GM21528 (cell line): Measurements from ENCODE around the gene FTL.

Source experiments
- ATAC-seq: cut with Tn5 transposase; IDR thresholded peaks from one replicate; pipeline ENCODE4 v1.9.1; 2021; ENCODE audit warnings: mild to moderate bottlenecking, moderate library complexity; ENCODE audit not compliant: unreplicated experiment, low FRiP score

FTL gene

DNA sequence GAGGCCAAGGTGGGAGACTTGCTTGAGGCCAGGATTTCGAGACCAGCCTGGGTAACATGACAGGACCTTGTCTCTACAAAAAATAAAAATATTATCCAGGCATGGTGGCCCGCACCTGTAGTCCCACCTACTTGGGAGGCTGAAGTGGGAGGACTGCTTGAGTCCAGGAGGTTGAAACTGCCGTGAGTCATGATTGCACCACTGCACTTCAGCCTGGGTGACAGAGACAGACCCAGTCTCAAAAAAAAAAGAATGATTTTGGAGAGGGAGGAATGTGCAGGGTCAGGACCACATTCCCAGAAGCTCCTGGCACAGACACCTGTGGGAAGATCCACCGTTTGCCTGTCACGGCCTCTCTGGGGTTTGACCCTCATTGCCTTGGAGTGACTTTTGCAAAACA, 19.7 kb upstream of the FTL start:
- no peak for ATAC-seq

DNA sequence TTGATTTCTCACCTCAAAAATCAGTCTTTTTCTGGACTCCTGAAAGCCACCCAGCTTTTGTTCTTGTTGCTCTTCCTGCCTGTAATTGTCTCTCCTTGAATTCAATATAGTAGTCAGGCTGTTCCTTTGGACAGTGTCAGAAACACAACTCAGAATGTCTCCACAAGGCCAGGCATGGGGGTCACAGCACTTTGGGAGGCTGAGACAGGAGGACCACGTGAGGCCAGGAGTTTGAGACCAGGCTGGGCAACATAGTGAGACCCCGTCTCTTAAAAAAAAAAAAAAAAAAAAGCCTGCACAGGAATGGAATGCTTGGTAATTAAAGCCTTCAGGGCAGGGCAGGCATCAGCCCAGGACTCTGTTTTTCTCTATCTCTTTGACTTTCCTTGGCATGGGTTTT, 19.3 kb upstream of the FTL start:
- no peak for ATAC-seq

DNA sequence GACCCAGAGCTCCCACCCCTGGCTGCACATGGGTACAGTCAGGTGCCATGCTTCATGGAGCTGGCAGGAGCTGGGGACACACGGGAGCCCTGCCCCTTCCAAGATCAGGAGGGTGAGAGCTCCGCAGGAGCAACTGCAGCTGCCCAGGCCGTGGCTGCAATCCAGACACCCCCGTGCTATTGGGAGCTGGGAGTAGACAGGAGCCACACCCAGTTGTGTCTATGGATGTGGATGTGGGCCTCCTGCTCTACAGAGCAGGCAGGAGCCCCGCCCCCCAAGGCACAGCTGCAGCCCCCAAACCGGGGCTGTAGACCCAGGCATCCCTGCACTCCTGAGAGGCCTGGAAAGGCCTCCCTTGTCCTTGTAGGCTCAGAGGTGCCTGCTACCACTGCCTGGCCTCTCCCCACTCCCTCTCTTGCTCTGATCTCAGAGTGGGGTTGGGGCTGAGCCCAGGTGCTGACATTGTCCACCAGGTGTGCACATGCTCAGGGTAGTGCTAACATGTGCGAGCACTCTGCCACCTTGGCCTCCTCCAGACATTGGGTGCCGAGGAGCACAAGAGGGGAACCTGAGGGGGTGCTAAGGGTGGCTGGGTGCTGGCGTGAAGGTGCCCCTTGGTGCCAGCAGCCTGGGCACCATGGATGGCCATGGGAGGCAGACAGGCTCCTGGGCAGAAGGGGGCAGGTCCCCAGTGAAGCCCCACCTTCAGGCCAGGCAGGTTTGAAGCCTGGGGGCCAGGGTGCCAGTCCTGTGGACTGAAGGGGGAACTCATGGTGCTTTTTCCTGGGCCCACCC, 18.4 kb upstream of the FTL start:
- ATAC-seq: no peak

DNA sequence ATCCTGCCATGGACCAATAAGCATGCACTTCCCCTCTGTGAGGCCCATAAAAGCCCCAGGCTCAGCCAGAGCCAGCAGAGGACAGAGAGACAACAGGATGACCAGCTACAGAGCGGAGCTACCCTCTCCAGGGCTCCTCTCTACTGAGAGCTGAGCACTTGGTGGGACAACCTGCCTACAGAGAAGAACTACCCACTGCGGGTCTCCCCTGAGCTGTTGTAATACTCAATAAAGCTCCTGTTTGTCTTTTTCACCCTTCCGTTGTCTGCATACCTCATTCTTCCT, 17.9 kb upstream of the FTL start:
- no peak for ATAC-seq

DNA sequence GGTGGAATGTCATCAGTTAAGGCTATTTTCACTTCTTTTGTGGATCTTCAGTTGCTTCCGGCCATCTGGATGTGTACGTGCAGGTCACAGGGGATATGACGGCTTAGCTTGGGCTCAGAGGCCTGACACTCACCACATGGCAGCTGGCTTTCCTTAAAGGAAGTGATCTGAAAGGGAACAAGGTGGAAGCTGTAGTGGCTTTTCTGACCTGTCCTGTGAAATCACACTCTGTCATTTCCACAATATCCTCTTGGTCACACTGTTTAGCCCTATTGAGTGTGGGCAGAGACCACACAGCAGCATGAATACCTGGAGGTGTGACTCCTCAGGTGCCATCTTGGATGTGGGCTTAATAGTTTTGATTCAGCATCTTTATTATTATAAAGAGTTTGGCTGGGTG, 14.9 kb upstream of the FTL start:
- ATAC-seq: no peak

DNA sequence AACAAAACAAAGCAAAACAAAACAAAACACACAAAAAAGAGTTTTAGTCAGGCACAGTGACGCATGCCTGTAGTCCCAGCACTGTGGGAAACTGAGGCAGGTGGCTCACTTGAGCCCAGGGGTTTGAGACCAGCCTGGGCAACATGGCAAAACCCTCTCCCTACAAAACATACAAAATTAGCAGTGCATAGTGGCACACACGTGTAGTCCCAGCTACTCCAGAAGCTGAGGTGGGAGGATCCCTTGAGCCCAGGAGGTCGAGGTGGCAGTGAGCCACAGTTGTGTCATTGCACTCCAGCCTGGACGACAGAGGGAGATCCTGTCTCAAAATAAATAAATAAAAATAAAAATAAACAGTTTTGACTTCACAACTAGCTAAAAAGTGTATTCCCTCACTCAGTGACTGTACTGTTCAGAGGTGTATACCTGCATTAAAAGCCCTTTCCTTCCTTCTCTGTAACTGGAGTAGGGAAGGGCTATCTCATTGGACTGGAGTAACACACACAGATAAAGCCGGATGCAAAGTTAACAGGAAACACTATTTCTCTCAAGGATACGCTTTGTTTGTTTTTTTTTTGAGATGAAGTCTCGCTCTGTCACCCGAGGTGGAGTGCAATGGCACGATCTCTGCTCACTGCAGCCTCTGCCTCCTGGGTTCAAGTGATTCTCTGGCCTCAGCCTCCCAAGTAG, 14.1 kb upstream of the FTL start:
- ATAC-seq: no peak

DNA sequence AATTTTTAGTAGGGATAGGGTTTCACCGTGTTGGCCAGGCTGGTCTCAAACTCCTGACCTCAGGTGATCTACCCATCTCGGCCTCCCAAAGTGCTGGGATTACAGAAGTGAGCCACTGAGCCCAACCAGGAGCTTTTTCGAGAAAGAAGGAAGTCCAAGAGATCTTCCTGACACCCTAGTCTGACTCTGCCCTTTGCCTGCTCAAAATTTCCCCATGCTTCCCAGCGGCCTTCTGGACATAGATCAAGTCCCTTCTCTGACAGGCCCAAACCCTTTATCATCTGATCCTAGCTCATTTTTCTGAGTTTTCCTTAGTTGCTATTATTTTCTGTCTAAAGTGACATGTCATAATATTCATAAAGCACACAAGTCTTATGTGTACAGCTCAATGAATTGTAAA, 12.0 kb upstream of the FTL start:
- ATAC-seq: no peak

DNA sequence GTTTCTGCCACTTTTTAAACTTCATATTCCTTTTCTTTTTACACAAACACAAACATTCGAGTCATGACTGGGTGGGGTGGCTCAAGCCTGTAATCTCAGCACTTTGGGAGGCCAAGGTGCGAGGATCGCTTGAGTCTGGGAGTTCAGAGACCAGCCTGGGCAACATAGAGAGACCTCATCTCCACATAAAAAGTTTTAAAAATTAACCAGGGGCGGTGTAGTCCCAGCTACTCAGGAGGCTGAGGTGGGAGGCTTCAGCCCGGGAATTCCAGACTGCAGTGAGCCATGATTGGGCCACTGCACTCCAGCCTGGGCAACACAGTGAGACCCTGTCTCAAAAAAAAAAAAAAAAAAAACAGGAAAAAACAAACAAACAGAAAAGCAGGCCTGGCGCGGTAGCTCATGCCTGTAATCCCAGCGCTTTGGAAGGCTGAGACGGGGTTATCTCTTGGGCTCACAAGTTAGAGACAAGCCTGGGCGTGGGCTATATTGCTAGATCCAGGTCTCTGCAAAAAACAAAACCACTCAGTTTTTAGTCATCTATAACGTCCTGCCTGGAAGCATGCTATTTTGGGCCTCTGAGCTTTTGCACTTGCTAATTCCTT, 11.0 kb upstream of the FTL start:
- ATAC-seq: no peak

DNA sequence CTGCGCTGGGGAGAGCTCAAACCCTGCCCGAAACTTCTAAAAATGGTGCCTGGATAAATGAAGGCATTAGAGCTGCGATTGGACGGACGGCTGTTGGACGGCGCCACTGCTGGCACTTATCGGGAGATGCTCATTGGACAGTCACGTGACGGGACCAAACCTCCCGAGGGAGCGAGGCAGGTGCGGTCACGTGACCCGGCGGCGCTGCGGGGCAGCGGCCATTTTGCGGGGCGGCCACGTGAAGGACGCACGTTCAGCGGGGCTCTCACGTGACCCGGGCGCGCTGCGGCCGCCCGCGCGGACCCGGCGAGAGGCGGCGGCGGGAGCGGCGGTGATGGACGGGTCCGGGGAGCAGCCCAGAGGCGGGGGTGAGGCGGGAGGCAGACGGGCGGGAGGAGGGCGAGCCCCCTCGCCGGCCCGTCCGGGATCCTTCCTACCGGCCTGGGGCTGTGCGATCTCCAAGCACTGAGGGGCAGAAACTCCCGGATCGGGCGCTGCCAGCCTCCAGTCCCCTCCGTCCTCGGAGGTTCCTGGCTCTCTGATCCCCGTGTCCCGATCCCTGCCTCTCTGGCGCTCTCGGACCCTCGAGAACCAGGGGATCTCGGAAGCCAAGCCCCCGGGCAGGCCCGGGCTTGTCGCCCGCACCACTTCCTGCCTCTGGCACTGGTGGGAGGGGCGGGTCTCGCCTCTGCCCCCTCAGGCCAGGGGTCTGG, 10.4 kb upstream of the FTL start, which contains the start of gene BAX:
Gene BAX, plus strand, starts transcription at position 281 of the 713 bp plus-strand sequence. Its CDS starts 54 bp downstream, at position 335.
- ATAC-seq: peak; percentile 76

DNA sequence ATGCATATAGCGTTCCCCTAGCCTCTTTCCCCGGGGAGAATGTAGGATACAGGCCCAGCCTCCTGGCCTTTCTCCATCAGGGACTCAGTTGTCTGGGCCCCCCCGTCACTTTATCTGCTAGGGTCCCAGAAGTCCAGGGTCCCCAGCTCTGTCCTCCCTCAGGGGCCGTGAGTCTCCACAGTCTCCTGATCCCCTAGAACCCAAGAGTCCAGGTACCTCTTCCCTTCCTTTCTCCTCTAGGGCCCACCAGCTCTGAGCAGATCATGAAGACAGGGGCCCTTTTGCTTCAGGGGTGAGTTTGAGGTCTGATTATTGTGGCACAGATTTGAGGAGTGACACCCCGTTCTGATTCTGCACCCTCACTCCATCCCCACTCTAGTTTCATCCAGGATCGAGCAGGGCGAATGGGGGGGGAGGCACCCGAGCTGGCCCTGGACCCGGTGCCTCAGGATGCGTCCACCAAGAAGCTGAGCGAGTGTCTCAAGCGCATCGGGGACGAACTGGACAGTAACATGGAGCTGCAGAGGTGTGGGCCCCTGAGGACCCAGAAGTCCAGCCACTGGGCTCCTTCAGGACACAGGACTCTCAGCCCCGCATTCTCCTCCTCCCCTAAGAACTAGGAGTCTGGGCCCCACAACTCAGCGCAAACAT, 9.7 kb upstream of the FTL start:
- peak; percentile 13 for ATAC-seq

DNA sequence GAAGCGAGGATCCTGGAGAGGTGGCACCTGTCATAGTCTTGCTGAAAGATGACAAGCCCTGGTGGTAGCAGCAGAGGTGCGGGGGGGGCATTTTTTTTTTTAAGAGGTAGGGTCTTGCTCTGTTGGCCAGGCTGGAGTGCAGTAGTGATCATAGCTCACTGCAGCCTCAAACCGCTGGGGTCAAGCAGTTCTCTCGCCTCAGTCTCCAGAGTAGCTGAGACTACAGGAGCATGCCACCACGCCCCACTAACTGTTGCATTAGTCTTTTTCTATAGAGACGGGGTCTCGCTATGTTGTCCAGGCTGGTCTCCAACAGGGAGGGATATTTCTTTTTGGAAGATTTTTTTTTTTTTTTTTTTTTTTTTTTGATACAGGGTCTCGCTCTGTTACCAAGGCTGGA, 7.1 kb upstream of the FTL start:
- no peak for ATAC-seq

DNA sequence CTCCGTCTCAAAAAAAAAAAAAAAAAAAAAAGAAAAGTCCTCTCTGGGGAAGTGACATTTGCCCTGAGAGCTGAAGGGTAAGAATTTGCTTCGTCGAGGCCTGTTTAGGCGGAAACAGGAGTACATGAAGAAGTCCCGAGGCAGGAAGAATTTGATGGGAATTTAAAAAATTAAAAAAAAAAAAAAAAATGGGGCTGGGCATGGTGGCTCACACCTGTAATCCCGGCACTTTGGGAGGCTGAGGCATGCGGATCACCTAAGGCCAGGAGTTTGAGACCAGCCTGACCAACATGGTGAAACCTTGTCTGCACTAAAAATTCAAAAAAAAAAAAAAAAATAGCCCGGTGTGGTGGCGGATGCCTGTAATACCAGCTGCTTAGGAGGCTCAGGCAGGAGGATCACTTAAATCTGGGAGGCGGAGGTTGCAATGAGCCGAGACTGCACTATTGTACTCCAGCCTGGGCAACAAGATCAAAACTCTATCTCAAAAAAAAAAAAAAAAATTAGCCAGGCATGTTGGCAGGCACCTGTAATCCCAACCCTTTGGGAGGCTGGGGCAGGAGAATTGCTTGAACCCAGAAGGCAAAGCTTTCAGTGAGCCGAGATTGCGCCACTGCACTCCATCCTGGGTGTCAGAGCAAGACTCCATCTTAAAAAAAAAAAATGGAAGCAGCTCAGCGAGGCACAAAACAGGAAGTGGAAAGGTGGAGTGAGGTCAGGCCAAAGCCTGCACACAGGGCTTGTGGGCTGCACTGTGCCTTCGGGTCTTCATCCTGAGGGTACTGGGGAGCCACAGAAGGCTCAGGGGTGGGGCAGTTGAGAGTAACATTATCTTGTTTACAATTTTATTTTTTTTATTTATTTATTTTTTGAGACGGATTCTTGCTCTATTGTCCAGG, 5.5 kb upstream of the FTL start:
- no peak for ATAC-seq

DNA sequence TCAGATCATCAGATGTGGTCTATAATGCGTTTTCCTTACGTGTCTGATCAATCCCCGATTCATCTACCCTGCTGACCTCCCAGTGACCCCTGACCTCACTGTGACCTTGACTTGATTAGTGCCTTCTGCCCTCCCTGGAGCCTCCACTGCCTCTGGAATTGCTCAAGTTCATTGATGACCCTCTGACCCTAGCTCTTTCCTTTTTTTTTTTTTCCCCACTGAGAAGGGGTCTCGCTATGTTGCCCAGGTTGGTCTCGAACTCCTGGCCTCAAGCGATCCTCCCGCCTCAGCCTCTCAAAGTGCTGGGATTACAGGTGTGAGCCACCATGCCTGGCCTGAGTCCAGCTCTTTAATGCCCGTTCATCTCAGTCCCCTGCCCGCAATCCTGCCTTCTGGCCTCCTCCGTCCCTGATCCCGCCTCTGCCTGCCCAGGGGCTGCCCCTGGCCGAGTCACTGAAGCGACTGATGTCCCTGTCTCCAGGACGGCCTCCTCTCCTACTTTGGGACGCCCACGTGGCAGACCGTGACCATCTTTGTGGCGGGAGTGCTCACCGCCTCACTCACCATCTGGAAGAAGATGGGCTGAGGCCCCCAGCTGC, 4.0 kb upstream of the FTL start:
- no peak for ATAC-seq

DNA sequence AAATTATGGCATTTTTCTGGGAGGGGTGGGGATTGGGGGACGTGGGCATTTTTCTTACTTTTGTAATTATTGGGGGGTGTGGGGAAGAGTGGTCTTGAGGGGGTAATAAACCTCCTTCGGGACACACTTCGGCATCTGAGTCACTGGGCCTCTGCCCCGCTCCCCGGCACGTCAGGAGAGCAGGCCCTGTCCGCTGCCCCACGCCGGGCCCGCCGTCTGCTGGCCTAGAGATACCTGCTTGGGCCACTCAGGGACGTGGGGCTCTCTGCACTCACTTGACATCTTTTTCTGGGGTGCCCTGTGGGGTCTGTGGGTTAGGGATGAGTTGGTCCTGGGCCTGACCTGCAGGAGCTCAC, 3.5 kb upstream of the FTL start:
- no peak for ATAC-seq

DNA sequence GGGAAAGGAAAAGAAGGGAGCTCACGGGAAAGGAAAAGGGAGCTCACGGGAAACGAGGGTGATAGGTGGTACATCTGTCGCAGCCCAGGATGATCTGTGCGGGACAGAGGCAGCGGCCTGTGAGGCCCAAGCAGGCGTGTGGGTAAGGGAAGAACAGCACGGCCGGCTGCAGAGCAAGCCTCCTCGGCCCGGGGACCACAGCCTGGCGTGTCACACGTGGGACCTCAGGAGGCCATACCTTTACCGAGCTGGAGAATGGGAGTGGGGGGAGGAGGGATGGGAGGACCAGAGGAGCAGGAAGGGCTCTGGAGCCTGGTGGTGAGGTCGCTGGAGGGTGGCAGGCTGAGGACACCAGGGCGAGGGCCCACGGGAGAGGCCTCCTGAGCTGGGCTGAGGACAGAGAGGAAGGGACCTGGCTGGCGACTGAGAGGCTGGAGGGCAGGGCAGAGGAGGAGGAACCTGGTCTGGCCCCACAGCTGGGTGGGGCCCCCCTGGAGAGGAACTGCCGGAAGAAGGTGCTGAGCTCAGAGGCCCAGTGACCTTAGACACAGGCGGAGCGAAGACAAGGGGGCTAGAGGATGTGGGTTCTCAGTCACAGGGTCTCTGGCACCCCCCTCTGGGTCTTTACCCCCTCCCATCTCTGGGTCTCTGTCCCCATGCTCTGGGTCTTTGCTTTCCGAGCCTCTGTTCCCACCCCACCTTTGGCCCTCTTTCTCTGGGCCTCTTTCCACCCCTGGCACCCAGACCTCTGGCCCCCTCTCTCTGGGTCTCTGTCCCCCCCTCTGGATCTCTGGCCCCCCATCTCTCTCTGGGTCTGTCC, 2.9 kb upstream of the FTL start:
- ATAC-seq: no peak

DNA sequence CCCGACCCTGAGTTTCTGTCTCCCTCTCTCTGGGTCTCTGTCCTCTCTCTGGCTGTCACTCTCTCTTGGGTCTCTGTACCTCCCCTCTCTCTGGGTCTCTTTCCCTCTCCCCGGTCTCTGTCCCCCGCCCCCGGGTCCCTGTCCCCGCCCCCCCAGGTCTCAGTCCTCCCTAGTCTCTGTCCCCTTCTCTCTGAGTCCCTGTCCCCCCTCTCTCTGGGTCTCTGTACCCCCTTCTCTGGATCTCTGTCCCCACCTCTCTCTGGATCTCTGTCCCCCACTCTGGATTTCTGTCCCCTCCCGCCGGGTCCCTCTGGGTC, 2.3 kb upstream of the FTL start:
- no peak for ATAC-seq

DNA sequence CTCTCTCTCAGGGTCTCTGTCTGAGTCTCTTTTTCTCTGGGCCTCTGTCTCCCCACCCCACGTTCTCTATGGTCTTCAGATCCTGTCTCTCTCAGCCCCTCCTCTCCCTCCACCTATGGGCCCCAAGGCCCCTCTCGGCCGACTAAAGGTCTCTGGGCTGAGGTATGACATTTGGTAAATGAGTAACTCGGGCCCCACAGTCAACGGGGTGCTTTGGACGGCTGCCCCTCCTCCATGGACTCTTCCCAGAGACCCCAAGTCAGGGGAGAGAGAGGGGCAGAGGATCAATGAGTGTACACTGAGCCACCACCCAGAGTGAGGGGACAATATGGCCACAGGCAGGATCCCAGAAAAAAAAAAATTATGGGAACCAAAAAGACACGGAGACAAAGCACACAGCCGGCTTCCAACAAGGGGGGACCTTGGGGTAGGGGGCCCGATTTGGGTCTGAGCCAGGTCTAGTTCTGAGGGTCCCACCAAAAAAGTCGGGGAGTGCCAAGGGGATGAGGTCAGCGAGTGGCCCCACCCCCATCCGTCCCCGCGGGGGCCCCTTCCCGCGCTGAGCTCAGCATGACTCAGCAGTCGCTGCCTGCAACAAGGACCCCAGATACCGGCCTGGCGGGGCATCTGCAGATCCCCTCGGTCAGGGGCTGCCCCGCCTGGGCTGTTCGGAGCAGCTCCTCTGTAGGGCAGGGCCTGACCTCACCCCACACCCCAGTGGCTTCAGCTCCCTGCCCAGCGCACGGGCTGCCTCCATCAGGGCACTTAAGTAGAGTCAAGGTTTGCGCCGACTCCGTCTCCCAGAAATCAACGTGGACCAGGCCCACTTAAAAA, 1.5 kb upstream of the FTL start:
- no peak for ATAC-seq
